Neutrophil (primary cell): ENCODE results near the gene PPIB.

Source experiments
- H3K27ac ChIP-seq: fragments of 200-600 bp; sonication (generic); 2 replicates; pipeline ENCODE4 v1.5.1; 2016; ENCODE audit warnings: mild to moderate bottlenecking, moderate library complexity
- H3K27me3 ChIP-seq: fragments of 200-600 bp; sonication (generic); 2 replicates; pipeline ENCODE4 v1.6.0; 2016; ENCODE audit warnings: mild to moderate bottlenecking
- H3K36me3 ChIP-seq: fragments of 200-600 bp; sonication (generic); 2 replicates; pipeline ENCODE4 v1.5.1; 2017
- H3K4me1 ChIP-seq, 2 experiments: fragments of 200-600 bp in 1 of 2; sonication (generic) in 1 of 2; 1 replicate in 1 of 2; 2 replicates in 1 of 2; pipeline versions ENCODE4 v1.5.1 to v1.6.1; 2013 to 2016; ENCODE audit warnings: low read depth in 1 of 2, low read length in 1 of 2, mild to moderate bottlenecking in 1 of 2, moderate library complexity in 1 of 2; ENCODE audit not compliant: control insufficient read depth in 1 of 2, insufficient read depth in 1 of 2
- H3K4me3 ChIP-seq, 2 experiments: fragments of 200-600 bp in 1 of 2; sonication (generic) in 1 of 2; 1 replicate in 1 of 2; 2 replicates in 1 of 2; pipeline ENCODE4 v1.5.1; 2013 to 2016; ENCODE audit warnings: low read depth in 1 of 2, low read length in 1 of 2, mild to moderate bottlenecking in 1 of 2, moderate library complexity in 1 of 2
- H3K9me3 ChIP-seq: fragments of 200-600 bp; sonication (generic); 2 replicates; pipeline ENCODE4 v1.5.1; 2016
- TF ChIP-seq, protein P1 (sequence below): fragments of 200-600 bp; sonication (generic); IDR thresholded peaks from 2 replicates; pipeline ENCODE4 v1.5.1; 2016; ENCODE audit warnings: antibody characterized with exemption

Gene PPIB

DNA sequence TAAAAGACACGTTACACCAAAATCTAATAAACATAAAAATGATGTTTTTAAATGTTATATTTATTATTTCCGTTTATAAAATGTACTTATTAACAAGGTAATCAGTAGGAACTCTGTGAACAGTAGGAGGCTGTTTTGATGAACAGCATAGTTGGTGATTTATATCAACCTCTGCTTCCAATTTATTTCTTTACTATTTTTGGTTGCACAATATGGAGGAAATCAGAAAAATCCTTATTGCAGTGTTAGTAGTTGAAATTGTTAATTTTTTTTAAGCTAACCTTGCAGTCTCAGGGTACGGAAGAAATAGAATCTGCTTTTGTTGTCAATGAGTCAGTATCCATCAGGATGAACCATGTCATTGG is 16.3 kb downstream of the PPIB start:
- Histone ChIP-seq H3K27me3 (peaks cover 33% of the 10 kb centered on the region), H3K27ac (no peak overlapping the region), H3K4me1 (peaks cover 6 to 11% of the 10 kb centered on the region in 2 experiments), H3K9me3 (no peaks in the 10 kb centered on the region), H3K36me3 (peaks cover 57% of the 10 kb centered on the region), H3K4me3 (no peak overlapping the region)
- TF ChIP-seq, protein P1, sequence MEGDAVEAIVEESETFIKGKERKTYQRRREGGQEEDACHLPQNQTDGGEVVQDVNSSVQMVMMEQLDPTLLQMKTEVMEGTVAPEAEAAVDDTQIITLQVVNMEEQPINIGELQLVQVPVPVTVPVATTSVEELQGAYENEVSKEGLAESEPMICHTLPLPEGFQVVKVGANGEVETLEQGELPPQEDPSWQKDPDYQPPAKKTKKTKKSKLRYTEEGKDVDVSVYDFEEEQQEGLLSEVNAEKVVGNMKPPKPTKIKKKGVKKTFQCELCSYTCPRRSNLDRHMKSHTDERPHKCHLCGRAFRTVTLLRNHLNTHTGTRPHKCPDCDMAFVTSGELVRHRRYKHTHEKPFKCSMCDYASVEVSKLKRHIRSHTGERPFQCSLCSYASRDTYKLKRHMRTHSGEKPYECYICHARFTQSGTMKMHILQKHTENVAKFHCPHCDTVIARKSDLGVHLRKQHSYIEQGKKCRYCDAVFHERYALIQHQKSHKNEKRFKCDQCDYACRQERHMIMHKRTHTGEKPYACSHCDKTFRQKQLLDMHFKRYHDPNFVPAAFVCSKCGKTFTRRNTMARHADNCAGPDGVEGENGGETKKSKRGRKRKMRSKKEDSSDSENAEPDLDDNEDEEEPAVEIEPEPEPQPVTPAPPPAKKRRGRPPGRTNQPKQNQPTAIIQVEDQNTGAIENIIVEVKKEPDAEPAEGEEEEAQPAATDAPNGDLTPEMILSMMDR, result no peak

DNA sequence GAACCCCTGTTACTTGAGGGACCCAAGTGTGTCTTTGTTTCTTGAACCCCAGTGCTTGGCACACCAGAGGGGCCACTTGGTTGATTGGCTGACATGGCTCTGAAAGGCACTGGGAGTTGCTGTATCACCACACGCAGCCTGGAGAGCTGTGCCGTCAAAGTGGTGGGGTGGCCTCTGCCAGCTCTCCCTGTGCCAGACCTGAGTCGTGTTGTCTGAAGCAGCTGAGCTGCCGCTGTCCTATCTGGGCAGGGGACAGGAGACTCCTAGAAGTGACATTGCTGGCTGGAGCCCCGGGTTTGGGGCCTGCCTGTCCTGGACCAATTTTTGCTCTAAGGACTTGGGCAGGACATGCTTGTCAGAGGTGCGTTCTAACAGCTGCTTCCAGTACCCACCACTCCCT is 16.8 kb downstream of the PPIB start:
- peaks cover 61% of the 10 kb centered on the region for H3K36me3 ChIP-seq
- peaks cover 1 to 8% of the 10 kb centered on the region in 2 experiments for H3K4me1 ChIP-seq
- no peaks in the 10 kb centered on the region for H3K9me3 ChIP-seq
- no peak overlapping the region for H3K4me3 ChIP-seq
- H3K27me3 ChIP-seq, result peaks cover 28% of the 10 kb centered on the region
- TF ChIP-seq, protein P1, result no peak
- H3K27ac ChIP-seq, result no peak overlapping the region

DNA sequence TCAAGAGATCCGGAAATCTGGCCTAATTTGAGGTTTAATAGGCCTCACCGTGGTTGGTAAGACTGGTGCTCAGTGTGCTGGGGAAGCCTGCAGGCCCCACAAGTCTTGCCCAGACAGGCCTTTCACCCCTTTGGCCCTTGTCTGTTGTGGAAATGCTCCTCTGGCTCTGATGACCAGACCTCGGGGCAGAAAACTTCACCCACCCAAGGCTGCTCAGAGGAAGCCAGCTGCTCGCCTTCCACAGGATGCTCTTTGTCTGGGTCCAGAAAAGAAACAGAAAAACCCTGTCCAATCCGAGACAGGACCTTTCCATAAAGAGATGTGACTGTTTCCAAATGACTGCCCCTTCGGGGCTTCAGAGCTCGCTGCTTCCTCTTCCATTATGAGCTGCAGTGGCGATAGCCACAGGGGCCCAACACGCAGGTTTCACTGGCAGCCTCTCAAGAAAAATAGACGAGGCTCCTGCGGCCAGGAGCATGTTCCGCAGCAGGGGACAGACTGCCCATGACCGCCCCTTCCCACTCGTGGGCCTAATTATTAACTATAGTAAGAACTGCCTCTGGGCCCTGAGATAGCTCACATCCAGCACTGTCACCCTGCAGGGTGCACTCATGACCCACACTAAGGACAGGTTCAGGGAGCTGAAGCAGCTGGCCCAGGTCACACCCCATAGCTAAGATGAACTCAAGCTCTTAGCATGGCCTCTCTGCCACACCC is 18.1 kb downstream of the PPIB start:
- Histone ChIP-seq H3K27me3 (peaks cover 15% of the 10 kb centered on the region), H3K4me1 (peaks cover 0 to 1% of the 10 kb centered on the region in 2 experiments), H3K4me3 (no peak overlapping the region), H3K9me3 (no peaks in the 10 kb centered on the region), H3K27ac (no peak overlapping the region), H3K36me3 (peaks cover 71% of the 10 kb centered on the region)
- TF ChIP-seq, protein P1, result no peak

DNA sequence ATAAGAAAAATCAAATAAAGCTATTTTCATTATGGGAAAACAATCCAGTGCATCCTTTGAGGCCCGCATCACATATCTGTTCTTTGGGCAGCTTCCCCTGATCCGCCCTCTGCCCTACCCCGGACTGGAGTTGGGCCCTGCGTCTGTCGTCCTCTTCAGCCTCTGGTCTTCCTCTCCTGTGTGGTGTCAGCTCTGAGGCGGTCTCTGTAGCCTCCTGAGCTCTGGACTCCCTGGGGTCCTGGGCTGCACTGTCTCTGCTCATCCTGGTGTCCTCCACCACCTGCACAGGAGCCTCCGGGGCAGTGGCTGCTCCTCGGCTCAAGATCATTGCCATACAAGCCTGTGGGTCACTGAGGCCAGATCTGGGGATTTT is 18.6 kb downstream of the PPIB start:
- H3K27ac ChIP-seq, result no peak overlapping the region
- H3K4me1 ChIP-seq, result no peaks in the 10 kb centered on the region

DNA sequence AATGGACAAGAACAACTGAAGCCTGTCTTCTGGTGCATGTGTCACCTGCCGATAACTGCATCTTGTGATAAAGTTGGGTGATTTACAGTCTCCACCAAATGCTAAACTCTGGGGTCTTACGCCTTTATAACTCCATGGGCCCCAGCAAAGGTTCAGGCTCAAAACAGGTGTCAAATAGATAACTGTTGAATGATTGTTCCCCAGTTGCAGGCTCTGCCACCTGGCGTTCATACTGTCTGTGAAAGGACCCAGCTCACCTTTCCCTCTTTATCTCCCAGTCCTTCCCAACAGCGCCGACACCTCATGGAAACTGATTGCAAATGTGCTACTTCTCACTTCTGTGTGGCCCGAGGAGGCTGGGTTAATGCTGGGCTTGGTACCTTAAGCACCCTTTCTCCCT is 19.5 kb downstream of the PPIB start:
- TF ChIP-seq, protein P1, result no peak
- Histone ChIP-seq H3K4me3 (no peak overlapping the region), H3K27me3 (peaks cover 2% of the 10 kb centered on the region), H3K4me1 (no peaks in the 10 kb centered on the region), H3K36me3 (peaks cover 78% of the 10 kb centered on the region), H3K9me3 (no peaks in the 10 kb centered on the region), H3K27ac (no peak overlapping the region)

More for the DNA sequence above, 18.6 kb downstream of the PPIB start:
- H3K4me3 ChIP-seq, result no peak overlapping the region
- peaks cover 11% of the 10 kb centered on the region for H3K27me3 ChIP-seq
- TF ChIP-seq, protein P1, result no peak
- H3K9me3 ChIP-seq, result no peaks in the 10 kb centered on the region
- peaks cover 71% of the 10 kb centered on the region for H3K36me3 ChIP-seq
